Neural progenitor cell (in vitro differentiated cells): Measurements from ENCODE around the gene PDZK1. TPM values are rescaled to one million over a fixed set of nuclear protein-coding genes. Genes with fewer than 3 reads are reported as not detected.

Experiments
- DNase-seq: peaks from one replicate; pipeline ENCODE4 v3.0.0-alpha.2; 2016; ENCODE audit warnings: low spot score
- H2AFZ ChIP-seq: fragments of 200-600 bp; sonication (generic); replicated peaks from 2 replicates; pipeline ENCODE4 v1.6.1; 2016; ENCODE audit warnings: antibody characterized with exemption
- H3F3A ChIP-seq: fragments of 200-600 bp; sonication (generic); 2 replicates; pipeline ENCODE4 v1.6.1; 2016; ENCODE audit warnings: antibody characterized with exemption, low read depth
- H3K27ac ChIP-seq: fragments of 200-600 bp; sonication (generic); 2 replicates; pipeline ENCODE4 v1.5.1; 2016; ENCODE audit warnings: mild to moderate bottlenecking
- H3K27me3 ChIP-seq: fragments of 200-600 bp; sonication (generic); 2 replicates; pipeline ENCODE4 v1.6.1; 2016; ENCODE audit warnings: mild to moderate bottlenecking, moderate library complexity
- H3K36me3 ChIP-seq: fragments of 200-600 bp; sonication (generic); 2 replicates; pipeline ENCODE4 v1.5.1; 2016
- H3K4me1 ChIP-seq: fragments of 200-600 bp; sonication (generic); 2 replicates; pipeline ENCODE4 v1.6.1; 2016; ENCODE audit warnings: mixed run types
- H3K4me2 ChIP-seq: fragments of 200-600 bp; sonication (generic); 2 replicates; pipeline ENCODE4 v1.6.1; 2016
- H3K4me3 ChIP-seq: fragments of 200-600 bp; sonication (generic); 2 replicates; pipeline ENCODE4 v1.5.1; 2016
- H3K79me2 ChIP-seq: fragments of 200-600 bp; sonication (generic); 2 replicates; pipeline ENCODE4 v1.6.1; 2016; ENCODE audit warnings: low read depth
- H3K9ac ChIP-seq: fragments of 200-600 bp; sonication (generic); 2 replicates; pipeline ENCODE4 v1.6.1; 2016
- H3K9me3 ChIP-seq: fragments of 200-600 bp; sonication (generic); 2 replicates; pipeline ENCODE4 v1.5.1; 2016; ENCODE audit warnings: low read depth
- H4K20me1 ChIP-seq: fragments of 200-600 bp; sonication (generic); 2 replicates; pipeline ENCODE4 v1.6.1; 2016; ENCODE audit warnings: low read depth
- H3K27ac Mint-ChIP-seq: 3 replicates; pipeline ENCODE4 v1.8.0; 2021; ENCODE audit warnings: mixed read lengths
- H3K27me3 Mint-ChIP-seq: 2 replicates; pipeline ENCODE4 v1.8.0; 2022; ENCODE audit warnings: low read depth, mild to moderate bottlenecking, inconsistent platforms, moderate library complexity, mixed read lengths; ENCODE audit not compliant: insufficient read depth
- H3K36me3 Mint-ChIP-seq: 3 replicates; pipeline ENCODE4 v1.8.0; 2021; ENCODE audit warnings: mixed read lengths
- H3K4me1 Mint-ChIP-seq: 3 replicates; pipeline ENCODE4 v1.8.0; 2021; ENCODE audit warnings: mixed read lengths
- H3K4me3 Mint-ChIP-seq: 3 replicates; pipeline ENCODE4 v1.8.0; 2021; ENCODE audit warnings: mild to moderate bottlenecking, moderate library complexity, mixed read lengths
- H3K9me3 Mint-ChIP-seq: 3 replicates; pipeline ENCODE4 v1.8.0; 2020; ENCODE audit warnings: mixed read lengths
- EZH2 ChIP-seq: fragments of 200-600 bp; sonication (generic); IDR thresholded peaks from 2 replicates; pipeline ENCODE4 v1.6.1; 2017; ENCODE audit warnings: antibody characterized with exemption, mild to moderate bottlenecking, moderate library complexity
- EZH2phosphoT487 ChIP-seq: fragments of 200-600 bp; sonication (generic); IDR thresholded peaks from 2 replicates; pipeline ENCODE4 v1.6.1; 2017; ENCODE audit warnings: antibody characterized with exemption
- total RNA-seq: library from RNA; depleted of rRNA; stranded (reverse); fragments of >200 nt; gene quantifications from 2 replicates; pipeline ENCODE4 v1.2.3, GENCODE V29; 2015; ENCODE audit warnings: low replicate concordance
- TF ChIP-seq, protein P1 (sequence below): fragments of 200-600 bp; sonication (generic); IDR thresholded peaks from 2 replicates; pipeline ENCODE4 v1.5.1; 2017; ENCODE audit warnings: antibody characterized with exemption, mild to moderate bottlenecking

The PDZK1 gene
- total RNA-seq, 1 donor from 2014 or later: 0.28 TPM

DNA sequence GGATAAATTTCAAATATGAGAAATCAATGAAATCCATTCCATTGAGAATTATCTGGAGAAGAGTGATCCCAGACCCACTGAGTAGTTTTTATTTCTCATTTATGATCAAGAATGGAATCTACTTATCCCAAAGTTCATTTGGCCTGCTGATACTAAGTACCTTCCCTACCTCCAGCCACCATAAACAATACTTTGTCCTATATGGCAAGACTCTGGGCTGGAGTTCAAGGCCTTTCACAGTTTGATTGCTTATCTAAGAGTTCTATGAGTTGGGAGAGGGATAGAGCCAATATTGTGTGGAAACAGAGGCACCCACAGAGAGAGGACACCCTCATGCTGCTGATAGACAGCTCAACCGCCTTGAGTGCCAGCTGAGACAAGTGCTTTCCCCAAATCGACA, 5.1 kb downstream of the PDZK1 start:
- DNase-seq: no peak
- H2AFZ ChIP-seq: no peak overlapping the region
- H3K9ac ChIP-seq: no peak overlapping the region
- no peak overlapping the region for H3K4me3 ChIP-seq
- no peak overlapping the region for H3K4me2 ChIP-seq
- TF ChIP-seq, protein P1, sequence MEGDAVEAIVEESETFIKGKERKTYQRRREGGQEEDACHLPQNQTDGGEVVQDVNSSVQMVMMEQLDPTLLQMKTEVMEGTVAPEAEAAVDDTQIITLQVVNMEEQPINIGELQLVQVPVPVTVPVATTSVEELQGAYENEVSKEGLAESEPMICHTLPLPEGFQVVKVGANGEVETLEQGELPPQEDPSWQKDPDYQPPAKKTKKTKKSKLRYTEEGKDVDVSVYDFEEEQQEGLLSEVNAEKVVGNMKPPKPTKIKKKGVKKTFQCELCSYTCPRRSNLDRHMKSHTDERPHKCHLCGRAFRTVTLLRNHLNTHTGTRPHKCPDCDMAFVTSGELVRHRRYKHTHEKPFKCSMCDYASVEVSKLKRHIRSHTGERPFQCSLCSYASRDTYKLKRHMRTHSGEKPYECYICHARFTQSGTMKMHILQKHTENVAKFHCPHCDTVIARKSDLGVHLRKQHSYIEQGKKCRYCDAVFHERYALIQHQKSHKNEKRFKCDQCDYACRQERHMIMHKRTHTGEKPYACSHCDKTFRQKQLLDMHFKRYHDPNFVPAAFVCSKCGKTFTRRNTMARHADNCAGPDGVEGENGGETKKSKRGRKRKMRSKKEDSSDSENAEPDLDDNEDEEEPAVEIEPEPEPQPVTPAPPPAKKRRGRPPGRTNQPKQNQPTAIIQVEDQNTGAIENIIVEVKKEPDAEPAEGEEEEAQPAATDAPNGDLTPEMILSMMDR: no peak
- TF ChIP-seq EZH2phosphoT487: no peak
- no peak for TF ChIP-seq EZH2
- no peak overlapping the region for H3K27ac Mint-ChIP-seq
- no peaks in the 10 kb centered on the region for H3K27me3 ChIP-seq
- H3K79me2 ChIP-seq: no peaks in the 10 kb centered on the region
- peaks cover 9% of the 10 kb centered on the region for H3K27me3 Mint-ChIP-seq
- no peaks in the 10 kb centered on the region for H3K36me3 ChIP-seq
- H3K36me3 Mint-ChIP-seq: no peaks in the 10 kb centered on the region
- no peak overlapping the region for H3K4me3 Mint-ChIP-seq
- H3K9me3 ChIP-seq: no peaks in the 10 kb centered on the region
- H3K27ac ChIP-seq: no peak overlapping the region
- peaks cover 5% of the 10 kb centered on the region for H3K4me1 ChIP-seq
- H3K4me1 Mint-ChIP-seq: peaks cover 4% of the 10 kb centered on the region
- no peaks in the 10 kb centered on the region for H3F3A ChIP-seq
- H4K20me1 ChIP-seq: no peaks in the 10 kb centered on the region
- no peaks in the 10 kb centered on the region for H3K9me3 Mint-ChIP-seq

DNA sequence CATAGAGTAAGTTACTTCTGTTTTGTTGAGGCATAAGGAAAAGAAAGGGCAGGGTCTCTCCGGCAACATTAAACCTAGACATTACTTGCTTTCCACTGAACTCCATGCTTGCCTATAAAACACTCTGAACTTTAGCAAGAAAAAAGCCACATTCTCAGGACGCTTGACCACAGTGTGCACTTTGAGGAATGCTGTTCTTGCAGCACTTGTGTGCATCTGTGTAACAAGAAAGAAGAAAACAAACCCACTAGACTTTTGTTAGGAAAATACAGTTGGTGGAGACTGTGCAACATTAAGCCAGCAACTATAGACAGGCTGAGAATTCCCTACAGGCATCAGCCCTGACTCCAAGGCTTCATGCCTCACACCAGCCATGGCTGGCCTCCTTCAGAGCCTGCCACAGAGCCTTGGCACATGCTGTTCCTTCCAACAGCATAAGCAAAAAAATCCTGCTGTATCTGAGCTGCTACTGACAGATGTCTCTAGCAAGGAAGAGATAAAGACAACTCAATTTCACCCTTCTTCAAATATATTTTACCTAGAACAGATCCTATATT, 5.8 kb downstream of the PDZK1 start:
- H3K4me2 ChIP-seq: no peak overlapping the region
- Mint-ChIP-seq H3K27ac (no peak overlapping the region), H3K36me3 (no peaks in the 10 kb centered on the region), H3K9me3 (no peaks in the 10 kb centered on the region), H3K4me1 (no peaks in the 10 kb centered on the region), H3K4me3 (no peak overlapping the region), H3K27me3 (peaks cover 9% of the 10 kb centered on the region)
- no peaks in the 10 kb centered on the region for H3K27me3 ChIP-seq
- H3K9ac ChIP-seq: no peak overlapping the region
- no peaks in the 10 kb centered on the region for H3K4me1 ChIP-seq
- no peaks in the 10 kb centered on the region for H3K9me3 ChIP-seq
- no peaks in the 10 kb centered on the region for H3K79me2 ChIP-seq
- no peak overlapping the region for H2AFZ ChIP-seq
- no peaks in the 10 kb centered on the region for H4K20me1 ChIP-seq
- no peak for DNase-seq
- H3F3A ChIP-seq: no peaks in the 10 kb centered on the region
- H3K4me3 ChIP-seq: no peak overlapping the region
- H3K36me3 ChIP-seq: no peaks in the 10 kb centered on the region
- no peak overlapping the region for H3K27ac ChIP-seq
- TF ChIP-seq, protein P1: no peak
- no peak for TF ChIP-seq EZH2
- no peak for TF ChIP-seq EZH2phosphoT487

GRCh38 chr1:145696630-145696960, 10.6 kb downstream of the PDZK1 start:
- no peak overlapping the region for H3K4me2 ChIP-seq
- no peak overlapping the region for H2AFZ ChIP-seq
- H3K4me1 ChIP-seq: no peaks in the 10 kb centered on the region
- no peaks in the 10 kb centered on the region for H3K27me3 ChIP-seq
- no peaks in the 10 kb centered on the region for H3K36me3 ChIP-seq
- no peaks in the 10 kb centered on the region for H3K79me2 ChIP-seq
- Mint-ChIP-seq H3K27me3 (peaks cover 17% of the 10 kb centered on the region), H3K9me3 (peaks cover 2% of the 10 kb centered on the region), H3K27ac (no peak overlapping the region), H3K4me3 (no peak overlapping the region), H3K4me1 (no peaks in the 10 kb centered on the region), H3K36me3 (no peaks in the 10 kb centered on the region)
- H3K9me3 ChIP-seq: no peaks in the 10 kb centered on the region
- TF ChIP-seq EZH2: no peak
- TF ChIP-seq, protein P1: no peak
- TF ChIP-seq EZH2phosphoT487: no peak
- DNase-seq: no peak
- H4K20me1 ChIP-seq: no peaks in the 10 kb centered on the region
- no peak overlapping the region for H3K4me3 ChIP-seq
- no peaks in the 10 kb centered on the region for H3F3A ChIP-seq
- H3K27ac ChIP-seq: no peak overlapping the region
- H3K9ac ChIP-seq: no peak overlapping the region
